GM19372 (cell line): ENCODE data around the gene FRA10AC1.
A peak's percentile ranks its signal among the peaks of the same experiment; 100 is the strongest.
"Not testable (repeated sequence)": the region's sequence is repeated elsewhere in the genome, so short reads cannot be mapped to it uniquely, and the experiment has no call there.

ENCODE experiments used
- ATAC-seq: cut with Tn5 transposase; IDR thresholded peaks from one replicate; pipeline ENCODE4 v1.9.1; 2021; ENCODE audit warnings: mild to moderate bottlenecking, low read depth, moderate library complexity; ENCODE audit not compliant: unreplicated experiment

FRA10AC1 gene

DNA sequence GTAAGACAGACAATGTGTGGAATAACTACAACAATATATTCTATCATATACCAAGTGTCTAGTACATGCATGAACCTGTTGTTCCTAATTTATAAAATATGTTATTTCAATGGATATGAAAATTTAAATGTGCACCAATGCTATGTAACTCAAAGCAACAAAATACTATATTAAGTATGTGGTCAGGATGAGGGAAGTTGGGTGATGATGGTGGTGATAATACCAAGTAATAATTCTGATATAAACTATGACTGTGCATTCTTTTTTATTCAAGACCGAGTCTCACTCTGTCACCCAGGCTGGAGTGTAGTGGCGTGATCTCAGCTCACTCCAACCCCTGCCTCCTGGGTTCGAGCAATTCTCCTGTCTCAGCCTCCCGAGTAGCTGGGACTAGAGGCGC is 2.1 kb upstream of the FRA10AC1 start:
- no peak for ATAC-seq

DNA sequence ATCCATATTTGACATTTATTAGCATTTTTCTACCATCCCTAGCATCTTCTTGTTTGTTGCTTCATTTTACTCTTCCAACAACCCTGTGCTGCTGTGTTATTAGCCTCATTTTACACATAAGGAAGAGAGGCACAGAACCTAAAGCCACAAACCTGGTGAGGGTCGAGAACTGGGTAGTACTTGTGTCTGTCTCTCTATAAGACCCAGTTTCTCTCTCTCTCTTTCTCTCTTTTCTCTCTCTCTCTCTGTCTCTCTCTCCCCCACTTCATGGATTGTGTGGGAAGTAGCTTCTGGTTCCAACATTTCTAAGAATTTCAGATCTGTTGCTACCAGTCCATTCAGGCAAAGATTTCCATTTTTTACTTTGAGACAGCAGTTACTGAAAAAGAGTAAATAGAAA is 1.4 kb upstream of the FRA10AC1 start:
- ATAC-seq: no peak

DNA sequence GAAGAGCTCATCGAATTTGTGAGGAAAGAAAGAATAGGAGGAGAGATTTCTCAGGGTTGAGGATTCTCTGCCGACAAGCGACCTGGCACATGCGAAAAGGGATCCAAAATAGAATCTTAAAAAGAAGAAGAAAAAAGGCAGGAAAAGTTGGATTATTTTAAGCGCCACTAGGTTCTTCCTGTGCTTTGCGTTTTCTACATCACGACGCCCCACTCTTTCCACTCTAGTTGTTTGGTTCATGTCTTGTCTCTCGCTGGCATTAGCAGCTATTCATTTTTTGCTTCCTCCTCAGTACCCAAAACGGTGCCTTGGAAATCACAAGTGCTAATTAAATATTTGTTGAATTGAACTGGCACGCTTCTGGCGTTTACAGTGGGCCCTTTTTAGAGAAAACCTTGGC is 674 bp upstream of the FRA10AC1 start:
- ATAC-seq: no peak

DNA sequence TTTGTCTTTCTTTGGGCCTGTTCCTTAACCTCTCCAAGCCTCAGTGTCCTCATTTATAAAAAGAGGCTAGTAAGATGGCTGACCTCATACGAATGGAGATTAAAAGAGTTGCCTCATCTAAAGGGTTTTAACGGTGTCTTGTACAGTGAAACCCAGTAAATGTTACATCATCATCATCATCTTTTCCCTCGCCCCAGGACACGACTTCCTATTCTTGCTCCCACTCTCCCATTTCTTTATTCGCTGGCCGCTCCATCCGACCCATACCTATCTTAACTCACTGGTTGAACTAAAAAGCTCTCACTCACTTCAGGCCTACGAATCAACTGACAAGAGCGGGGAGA is 554 bp downstream of the FRA10AC1 start:
- peak; percentile 24 for ATAC-seq

DNA sequence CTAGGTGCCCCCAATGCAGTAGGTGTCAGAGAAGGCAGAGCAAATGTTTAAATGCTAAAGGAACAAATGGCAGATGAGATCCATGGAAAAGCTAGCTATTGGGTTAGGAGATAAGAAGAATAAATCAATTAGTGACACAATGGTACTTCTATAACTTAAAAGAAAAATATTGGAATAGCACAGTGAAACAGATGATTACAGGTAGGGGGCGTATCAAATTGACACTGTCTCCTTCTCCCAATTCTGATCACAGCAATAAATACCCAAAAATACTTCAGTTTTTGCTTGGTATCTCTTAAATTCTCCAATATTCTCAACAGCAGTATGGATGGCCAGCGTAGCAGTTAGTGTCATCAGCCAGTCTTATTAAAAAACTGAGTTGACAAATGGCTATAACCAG is 5.2 kb downstream of the FRA10AC1 start:
- no peak for ATAC-seq

DNA sequence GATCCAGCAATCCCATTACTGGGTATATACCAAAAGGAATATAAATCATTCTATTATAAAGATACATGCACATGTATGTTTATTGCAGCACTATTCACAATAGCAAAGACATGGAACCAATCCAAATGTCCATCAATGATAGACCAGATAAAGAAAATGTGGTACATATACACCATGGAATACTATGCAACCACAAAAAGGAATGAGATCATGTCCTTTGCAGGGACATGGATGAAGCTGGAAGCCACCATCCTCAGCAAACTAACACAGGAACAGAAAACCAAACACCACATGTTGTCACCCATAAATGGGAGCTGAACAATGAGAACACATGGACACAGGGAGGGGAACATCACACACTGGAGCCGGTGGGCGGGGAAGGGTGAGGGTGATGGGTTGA is 5.8 kb downstream of the FRA10AC1 start:
- ATAC-seq: not testable (repeated sequence)

DNA sequence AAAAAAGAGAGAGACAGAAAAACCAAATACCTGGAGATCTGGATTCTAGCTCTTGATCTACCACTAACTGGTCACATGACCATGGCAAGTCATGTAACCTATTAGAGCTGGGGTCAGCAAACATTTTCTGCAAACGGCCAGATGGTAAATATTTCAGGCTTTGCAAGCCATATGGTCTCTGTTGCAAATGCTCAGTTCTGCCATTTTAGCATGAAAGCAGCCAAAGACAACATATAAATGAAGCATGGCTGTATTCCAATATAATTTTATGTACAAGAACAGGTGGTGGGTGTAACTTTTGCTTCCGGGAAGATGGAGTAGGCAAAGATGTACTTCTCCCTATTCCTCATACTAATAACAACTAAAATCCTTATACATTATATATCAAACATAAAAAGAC is 6.7 kb downstream of the FRA10AC1 start:
- no peak for ATAC-seq

DNA sequence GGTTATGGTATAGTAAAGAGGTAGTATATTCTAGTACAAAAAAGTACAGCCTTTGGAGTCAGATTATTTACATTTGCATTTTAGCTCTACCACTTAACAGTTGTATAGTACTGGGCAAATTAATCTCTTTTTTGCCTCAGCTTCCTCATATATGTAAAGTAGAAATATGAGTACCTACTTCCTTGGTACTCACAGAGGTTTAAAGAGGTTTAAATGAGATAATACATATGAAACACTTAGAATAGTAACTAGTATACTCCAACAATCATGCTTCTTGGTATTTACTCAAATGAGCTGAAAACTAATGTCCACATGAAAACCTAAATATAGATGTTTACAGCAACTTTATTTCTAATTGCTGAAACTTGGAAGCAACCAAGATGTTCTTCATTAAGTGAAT is 14.7 kb downstream of the FRA10AC1 start:
- no peak for ATAC-seq

DNA sequence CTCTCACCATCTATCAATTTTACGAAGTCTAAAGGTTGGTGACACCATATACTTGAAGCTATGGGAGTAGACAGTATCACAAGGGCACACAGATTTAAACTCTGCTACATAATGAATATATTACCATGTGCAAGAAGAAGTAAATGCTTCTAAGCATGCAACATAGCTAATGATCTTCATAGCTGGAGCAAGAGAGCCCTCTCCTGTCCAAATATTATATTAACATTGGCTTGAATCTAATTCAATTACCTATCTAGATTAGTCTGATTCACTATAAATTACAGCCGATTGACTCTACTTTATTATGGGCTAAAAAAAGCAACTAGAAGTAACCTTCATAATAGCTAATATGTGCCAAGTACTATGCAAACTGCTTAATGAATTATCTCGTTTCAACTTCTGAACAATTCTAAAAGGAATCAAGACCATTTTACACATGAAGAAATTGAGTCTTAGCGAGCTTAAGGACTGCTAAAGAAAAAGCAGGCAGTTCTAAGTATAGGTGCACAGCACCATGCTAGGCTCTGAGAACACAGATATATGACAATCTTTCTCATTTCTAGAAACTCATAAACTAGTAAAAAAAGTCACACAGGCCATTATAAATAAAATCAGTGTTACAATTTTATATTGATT is 21.9 kb downstream of the FRA10AC1 start:
- ATAC-seq: no peak

DNA sequence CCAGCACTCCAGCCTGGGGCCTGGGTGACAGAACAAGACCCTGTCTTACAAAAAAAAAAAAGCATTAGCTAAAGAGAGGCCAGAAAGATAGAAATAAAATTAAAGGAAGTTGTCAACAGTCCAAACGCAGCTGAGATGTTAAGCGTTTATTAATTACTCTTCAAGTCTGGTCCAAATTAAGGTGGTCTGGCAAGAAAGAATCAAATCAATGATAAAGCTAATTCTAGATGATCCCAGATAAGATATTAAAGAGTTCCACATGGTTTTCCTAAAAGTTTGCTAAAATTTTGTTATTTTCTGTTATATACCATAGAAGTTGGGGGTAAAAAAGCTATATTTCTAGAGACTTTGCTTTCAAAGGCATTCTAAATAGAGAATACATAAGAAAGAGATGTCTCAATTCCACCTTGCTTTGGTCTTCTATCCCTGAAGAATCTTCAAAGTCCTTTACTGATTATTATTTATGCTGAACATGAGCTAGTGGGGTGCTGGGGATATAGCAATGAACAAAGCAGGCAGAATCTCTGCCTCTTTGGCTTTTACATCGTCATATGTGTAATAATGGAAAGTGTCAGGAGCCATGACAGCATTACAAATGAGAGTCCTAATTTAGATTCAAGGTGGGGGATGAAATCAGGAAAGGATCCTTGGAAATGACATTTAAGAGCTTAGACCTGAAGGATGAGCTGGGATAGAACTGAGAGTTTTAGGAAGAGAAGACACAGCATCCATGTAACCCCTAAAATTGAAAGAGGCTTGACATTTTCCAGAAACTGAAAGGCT is 23.4 kb downstream of the FRA10AC1 start:
- ATAC-seq: no peak

DNA sequence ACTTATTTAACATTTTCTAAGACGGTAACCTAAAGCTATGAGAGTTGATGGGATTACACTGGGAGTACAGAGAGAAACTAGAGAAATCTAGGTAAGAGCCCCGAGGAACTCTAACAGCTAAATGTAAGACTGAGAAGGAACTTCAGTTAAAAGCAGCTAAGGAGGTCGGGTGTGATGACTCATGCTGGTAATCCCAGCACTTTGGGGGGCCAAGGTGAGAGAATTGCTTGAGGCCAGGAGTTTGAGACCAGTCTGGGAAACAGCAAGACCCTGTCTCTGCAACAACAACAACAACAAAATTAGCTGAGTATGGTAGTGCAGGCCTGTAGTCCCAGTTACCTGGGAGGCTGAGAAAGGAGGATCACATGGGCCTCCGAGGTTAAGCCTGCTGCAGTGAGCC is 24.0 kb downstream of the FRA10AC1 start:
- ATAC-seq: no peak

DNA sequence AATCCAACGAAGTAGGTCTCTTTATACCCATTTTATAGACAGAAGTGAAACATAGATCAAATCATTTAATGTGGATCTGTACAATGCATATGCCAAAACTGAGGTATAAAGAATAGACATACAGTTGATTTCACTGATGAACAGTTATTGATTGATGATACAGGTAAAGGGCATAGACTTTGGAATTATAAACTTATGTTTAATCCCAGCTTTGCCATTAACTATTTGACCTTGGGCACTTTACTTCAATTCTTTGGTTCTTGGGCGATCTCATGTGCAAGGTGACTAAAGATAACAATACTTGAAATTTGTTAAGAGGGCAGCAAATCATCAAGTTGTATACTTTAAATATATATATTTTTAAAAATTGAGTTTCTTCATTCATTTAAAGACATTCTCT is 28.6 kb downstream of the FRA10AC1 start:
- ATAC-seq: no peak

DNA sequence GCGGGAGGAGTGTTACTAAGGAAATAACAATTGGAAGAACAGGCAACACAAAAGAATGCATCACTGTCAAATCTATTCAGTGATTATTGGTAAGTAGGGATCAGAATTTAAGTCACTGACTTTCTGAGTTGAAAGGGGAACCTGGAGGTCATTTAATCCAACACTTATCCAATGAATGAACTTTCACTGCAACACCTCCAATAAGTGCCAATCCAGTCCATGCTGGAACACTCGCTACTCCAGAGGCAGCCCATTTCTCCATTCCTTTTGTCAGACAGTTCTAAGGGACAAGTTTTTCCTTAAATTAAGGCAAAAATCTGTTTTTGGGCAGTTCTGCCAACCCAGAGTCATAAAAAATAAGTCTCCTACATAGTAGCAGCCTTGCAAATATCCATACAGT is 29.5 kb downstream of the FRA10AC1 start:
- no peak for ATAC-seq

DNA sequence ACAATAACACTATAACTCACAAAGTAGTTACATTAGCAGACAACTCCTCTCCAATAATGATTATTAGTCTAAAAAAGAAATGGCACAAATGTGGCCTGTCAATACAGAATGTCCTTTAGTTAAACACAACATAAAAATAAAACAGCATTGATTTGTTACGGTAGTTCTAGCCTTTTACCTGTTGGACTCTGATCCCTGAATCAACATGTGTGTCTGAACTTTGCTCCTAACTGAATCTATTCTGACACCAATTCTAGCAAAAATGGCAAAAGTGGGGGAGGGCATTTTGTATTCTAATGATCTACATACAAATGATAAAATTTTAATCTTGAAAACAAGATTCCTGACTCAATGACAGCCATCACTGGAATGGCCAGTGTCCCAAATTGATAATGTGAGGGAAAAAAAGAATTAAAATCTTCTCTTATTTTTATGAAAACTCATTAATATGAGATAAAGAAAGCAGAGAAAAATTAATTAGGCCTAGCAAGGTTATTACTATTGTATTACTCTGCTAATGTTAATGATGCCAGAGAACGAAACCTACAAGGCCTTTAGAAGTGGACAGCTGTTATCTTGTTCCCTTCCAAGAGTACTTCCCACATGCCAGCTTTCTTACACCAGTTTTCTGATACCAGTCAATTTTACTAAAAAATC is 30.2 kb downstream of the FRA10AC1 start:
- no peak for ATAC-seq

DNA sequence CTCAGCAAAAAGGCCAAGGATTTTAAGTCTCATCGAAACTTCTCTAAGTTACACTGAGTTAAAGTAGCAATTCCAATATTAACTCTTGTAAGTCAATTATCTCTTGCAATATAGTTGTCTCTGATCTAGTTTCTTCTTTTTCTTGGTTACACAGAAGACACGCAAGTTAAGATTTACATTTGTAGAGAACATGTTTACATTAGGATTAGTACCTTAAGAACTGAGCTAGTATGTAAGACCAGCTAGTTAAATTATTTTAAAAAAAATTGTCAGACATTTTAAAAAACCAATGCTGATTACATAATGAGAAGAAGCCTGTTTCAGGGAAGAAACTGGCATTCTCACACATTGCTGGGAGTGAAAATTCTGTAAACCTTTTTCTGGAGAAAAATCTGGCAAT is 31.4 kb downstream of the FRA10AC1 start:
- ATAC-seq: no peak

DNA sequence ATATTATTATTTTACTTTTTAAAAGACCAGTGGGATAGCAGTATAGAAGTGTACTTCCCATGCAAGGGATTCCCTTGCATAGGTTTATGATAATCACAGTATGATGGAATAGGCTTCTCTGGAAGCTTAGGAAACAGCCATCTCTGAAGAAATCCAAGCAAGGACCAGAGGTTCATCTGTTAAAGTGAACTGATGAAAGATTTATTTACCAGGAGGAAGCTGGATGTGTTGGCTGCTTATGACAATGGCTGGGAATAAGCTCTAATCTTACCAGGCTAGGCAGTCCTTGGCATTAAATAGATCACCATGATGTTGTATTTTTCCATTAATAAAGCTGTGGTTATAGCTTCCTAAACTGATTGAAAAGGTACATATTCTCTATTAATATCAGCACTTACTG is 32.0 kb downstream of the FRA10AC1 start:
- no peak for ATAC-seq

DNA sequence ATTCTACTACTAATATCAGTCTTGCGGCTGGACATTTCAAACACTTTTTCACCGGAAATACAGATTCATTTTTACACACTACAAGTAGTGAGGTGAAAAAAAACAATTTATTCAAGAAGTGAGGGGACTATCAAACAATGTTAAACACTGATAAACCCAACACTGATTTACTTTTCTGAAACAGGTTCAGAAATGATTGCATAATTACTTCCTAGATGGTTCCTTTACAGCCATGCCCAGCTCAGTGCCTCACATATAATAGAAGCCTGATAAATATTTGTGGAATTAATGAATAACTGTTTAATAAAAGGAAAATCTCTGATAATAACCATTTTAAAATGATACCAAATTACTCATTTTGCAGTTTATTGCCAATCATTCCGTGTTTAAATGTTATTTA is 34.6 kb downstream of the FRA10AC1 start:
- ATAC-seq: no peak

DNA sequence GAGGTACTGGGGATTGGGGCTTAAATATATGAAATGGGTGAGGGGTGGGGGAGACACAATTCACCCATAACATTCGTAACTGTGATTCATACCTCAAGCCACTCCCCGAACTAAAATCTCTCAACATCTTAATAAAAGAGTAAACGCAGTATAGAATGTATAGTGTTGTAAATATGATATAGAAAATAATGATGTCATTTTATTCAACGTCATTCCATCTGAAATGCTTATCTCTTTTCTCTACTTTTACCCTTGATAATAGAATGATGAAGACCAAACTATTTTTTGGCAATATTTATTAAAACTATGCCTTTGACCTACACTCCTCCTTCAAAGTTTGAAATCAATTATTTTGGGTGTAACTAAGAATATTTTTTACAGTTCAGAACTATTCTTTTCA is 36.4 kb downstream of the FRA10AC1 start:
- ATAC-seq: no peak

DNA sequence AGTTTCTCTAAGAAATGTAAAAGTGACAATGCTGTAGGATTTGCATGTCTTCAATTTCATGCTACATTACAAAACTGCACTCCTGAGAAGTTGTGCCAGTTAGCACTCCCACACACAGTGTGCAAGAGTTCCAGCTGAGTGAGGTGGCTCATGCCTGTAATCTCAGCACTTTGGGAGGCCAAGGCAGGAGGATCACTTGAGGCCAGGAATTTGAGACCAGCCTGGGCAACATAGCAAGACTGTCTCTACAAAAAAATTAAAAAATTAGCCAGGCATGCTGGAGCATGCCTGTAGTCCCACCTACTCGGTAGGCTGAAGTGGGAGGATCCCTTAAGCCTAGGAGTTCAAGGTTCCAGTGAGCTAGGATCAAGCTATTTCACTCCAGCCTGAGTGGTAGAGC is 44.6 kb downstream of the FRA10AC1 start:
- no peak for ATAC-seq

DNA sequence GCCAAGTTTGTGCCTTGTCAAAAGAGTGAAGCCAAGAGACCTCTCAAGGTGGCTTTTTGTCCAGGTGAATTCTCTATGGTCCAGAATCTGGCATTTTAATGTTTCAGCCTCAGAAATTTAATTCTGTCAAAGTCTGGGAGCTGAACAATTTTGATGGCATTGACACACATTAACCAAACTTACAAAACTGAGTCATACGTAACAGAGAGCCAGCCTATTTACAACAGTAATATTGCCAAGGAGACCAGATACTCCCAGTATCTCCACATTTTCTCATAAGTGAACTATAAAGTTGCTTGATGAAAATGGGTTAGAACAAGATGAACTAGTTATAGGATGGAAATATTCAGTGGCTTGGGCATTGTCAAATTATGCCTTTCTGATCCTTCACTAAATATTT is 46.2 kb downstream of the FRA10AC1 start:
- ATAC-seq: no peak

DNA sequence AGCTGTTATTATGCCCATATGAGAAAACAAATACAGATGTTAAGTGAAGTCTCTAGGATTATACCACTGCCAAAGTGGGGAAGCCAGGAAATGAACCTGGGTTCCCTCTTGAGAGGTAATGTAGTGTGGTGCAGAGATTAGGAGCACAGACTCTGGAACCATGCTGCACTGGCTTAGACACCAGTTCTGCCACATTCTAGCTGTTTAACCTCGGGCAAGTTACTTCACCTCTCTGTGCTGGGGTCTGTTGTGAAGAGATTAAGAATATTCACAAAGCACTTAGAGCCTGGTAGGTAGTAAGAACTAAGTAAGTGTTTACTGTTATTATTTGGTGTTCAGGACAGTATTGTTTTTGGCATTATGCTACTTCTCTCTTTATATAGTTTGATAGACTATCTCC is 48.2 kb downstream of the FRA10AC1 start:
- no peak for ATAC-seq

DNA sequence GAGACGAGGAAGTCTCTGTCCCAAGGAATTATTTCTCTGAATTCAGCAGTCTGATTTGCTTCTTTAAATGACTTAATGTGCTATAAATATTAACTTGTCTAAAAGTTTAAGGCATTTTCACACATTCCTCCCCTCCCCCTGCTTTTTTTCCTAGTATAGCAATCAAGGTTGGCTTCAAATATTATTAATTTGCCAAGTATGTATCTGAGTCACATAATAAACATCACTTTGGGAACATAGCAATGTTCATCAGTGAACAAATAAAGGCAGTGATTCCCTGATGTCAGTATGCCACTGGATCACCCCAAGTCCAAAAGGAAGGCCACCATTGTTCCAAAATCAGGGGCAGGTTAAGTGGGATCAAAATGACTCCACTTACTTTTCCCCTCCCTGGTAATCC is 49.5 kb downstream of the FRA10AC1 start:
- ATAC-seq: no peak
